ENCODE data around the gene ICAM4.
"Not testable (repeated sequence)": the region's sequence is repeated elsewhere in the genome, so short reads cannot be mapped to it uniquely, and the experiment has no call there.

ICAM4 gene

GRCh38 chr19:10286803-10287737 is at the start of gene ICAM4:
ICAM4 (plus strand) TSS chr19:10286955; CDS start chr19:10287013, 58 bp downstream.
- no peak for DNase-seq

- DNase-seq: peak; percentile 21
These were observed 49.1 kb upstream of the ICAM4 start for GRCh38 chr19:10237702-10238101.

GRCh38 chr19:10238172-10238783 is 48.5 kb upstream of the ICAM4 start:
- peak; percentile 96 for DNase-seq

GRCh38 chr19:10241826-10242449 is 44.8 kb upstream of the ICAM4 start:
- DNase-seq: not testable (repeated sequence)

GRCh38 chr19:10243606-10244005 is 43.1 kb upstream of the ICAM4 start:
- no peak for DNase-seq

- DNase-seq: no peak
These were observed 41.4 kb upstream of the ICAM4 start for GRCh38 chr19:10245189-10245939.

GRCh38 chr19:10246511-10246910 is 40.2 kb upstream of the ICAM4 start:
- DNase-seq: no peak

- peak; percentile 99 for DNase-seq
These were observed 34.7 kb upstream of the ICAM4 start, which contains the start of gene MRPL4 for GRCh38 chr19:10251792-10252694. MRPL4 (plus strand) TSS chr19:10252214; CDS start chr19:10252254, 40 bp downstream.

- no peak for DNase-seq
These were observed 34.0 kb upstream of the ICAM4 start for GRCh38 chr19:10252707-10253106.

- DNase-seq: no peak
These were observed 32.5 kb upstream of the ICAM4 start for GRCh38 chr19:10254244-10254643.

- no peak for DNase-seq
These were observed 31.4 kb upstream of the ICAM4 start for GRCh38 chr19:10255358-10255757.

- no peak for DNase-seq
These were observed 30.2 kb upstream of the ICAM4 start for GRCh38 chr19:10256551-10256950.

- DNase-seq: no peak
These were observed 29.7 kb upstream of the ICAM4 start for GRCh38 chr19:10256970-10257615.

GRCh38 chr19:10258080-10258710 is 28.6 kb upstream of the ICAM4 start:
- DNase-seq: no peak

- DNase-seq: peak; percentile 86
These were observed 27.4 kb upstream of the ICAM4 start for GRCh38 chr19:10259162-10259905.

GRCh38 chr19:10260141-10260584 is 26.6 kb upstream of the ICAM4 start:
- DNase-seq: no peak

- no peak for DNase-seq
These were observed 24.0 kb upstream of the ICAM4 start for GRCh38 chr19:10262771-10263170.

GRCh38 chr19:10266706-10267105 is 20.0 kb upstream of the ICAM4 start:
- DNase-seq: no peak

- DNase-seq: no peak
These were observed 18.7 kb upstream of the ICAM4 start for GRCh38 chr19:10268071-10268470.
